Trophoblast cell (in vitro differentiated cells and primary cell): ENCODE results near the gene PUM2. TPM values are rescaled to one million over a fixed set of nuclear protein-coding genes. Genes with fewer than 3 reads are reported as not detected.
A peak's percentile ranks its signal among the peaks of the same experiment; 100 is the strongest.

ENCODE experiments used
- DNase-seq, 2 donors: peaks; one replicate each; pipeline ENCODE4 v3.0.0-alpha.2; 2016
- H2AFZ ChIP-seq: 2 replicates; pipeline ENCODE4 v1.6.1; 2013; ENCODE audit warnings: low read length, moderate library complexity, mild to moderate bottlenecking; ENCODE audit not compliant: insufficient read depth, poor library complexity
- H2AK5ac ChIP-seq: 2 replicates; pipeline ENCODE4 v1.6.1; 2013; ENCODE audit warnings: mild to moderate bottlenecking, low read length
- H2BK120ac ChIP-seq: 2 replicates; pipeline ENCODE4 v1.6.1; 2013; ENCODE audit warnings: low read length, mild to moderate bottlenecking, moderate library complexity; ENCODE audit not compliant: insufficient read depth, poor library complexity
- H2BK12ac ChIP-seq: 2 replicates; pipeline ENCODE4 v1.6.1; 2013; ENCODE audit warnings: mild to moderate bottlenecking, low read length, moderate library complexity
- H2BK5ac ChIP-seq: 2 replicates; pipeline ENCODE4 v1.6.1; 2013; ENCODE audit warnings: low read length, low read depth, moderate library complexity, mild to moderate bottlenecking; ENCODE audit not compliant: poor library complexity
- H3K14ac ChIP-seq: 2 replicates; pipeline ENCODE4 v1.6.1; 2013; ENCODE audit warnings: mild to moderate bottlenecking, low read length
- H3K18ac ChIP-seq: 2 replicates; pipeline ENCODE4 v1.6.1; 2013; ENCODE audit warnings: mild to moderate bottlenecking, low read length
- H3K23ac ChIP-seq: 2 replicates; pipeline ENCODE4 v1.6.1; 2013; ENCODE audit warnings: low read length
- H3K27ac ChIP-seq: 2 replicates; pipeline ENCODE4 v1.5.1; 2013; ENCODE audit warnings: low read depth, mild to moderate bottlenecking, inconsistent platforms, low read length, moderate library complexity
- H3K27me3 ChIP-seq: 2 replicates; pipeline ENCODE4 v1.6.1; 2013; ENCODE audit warnings: inconsistent platforms, mild to moderate bottlenecking, low read length, moderate library complexity; ENCODE audit not compliant: insufficient read depth
- H3K36me3 ChIP-seq, 2 experiments: 1 replicate in 1 of 2; 2 replicates in 1 of 2; pipeline ENCODE4 v1.6.1; 2013; ENCODE audit warnings: low read length in 2 of 2, mild to moderate bottlenecking in 2 of 2, moderate library complexity in 1 of 2; ENCODE audit not compliant: insufficient read depth in 2 of 2, control insufficient read depth in 1 of 2
- H3K4ac ChIP-seq: 2 replicates; pipeline ENCODE4 v1.6.1; 2013; ENCODE audit warnings: low read depth, mild to moderate bottlenecking, low read length, moderate library complexity
- H3K4me1 ChIP-seq, 2 experiments: 1 replicate in 1 of 2; 2 replicates in 1 of 2; pipeline ENCODE4 v1.6.1; 2013; ENCODE audit warnings: low read length in 2 of 2, mild to moderate bottlenecking in 2 of 2, moderate library complexity in 1 of 2; ENCODE audit not compliant: insufficient read depth in 2 of 2, control insufficient read depth in 1 of 2
- H3K4me2 ChIP-seq: 2 replicates; pipeline ENCODE4 v1.6.1; 2013; ENCODE audit warnings: inconsistent platforms, mild to moderate bottlenecking, low read length, moderate library complexity
- H3K4me3 ChIP-seq: 2 replicates; pipeline ENCODE4 v1.5.1; 2013; ENCODE audit warnings: mild to moderate bottlenecking, low read depth, low read length, inconsistent platforms
- H3K79me1 ChIP-seq: one replicate; pipeline ENCODE4 v1.6.1; 2013; ENCODE audit warnings: low read length
- H3K79me2 ChIP-seq: 2 replicates; pipeline ENCODE4 v1.6.1; 2013; ENCODE audit warnings: low read length, mild to moderate bottlenecking; ENCODE audit not compliant: control insufficient read depth, insufficient read depth, poor library complexity
- H3K9ac ChIP-seq: 2 replicates; pipeline ENCODE4 v1.6.1; 2013; ENCODE audit warnings: mild to moderate bottlenecking, low read length
- H3K9me3 ChIP-seq: 2 replicates; pipeline ENCODE4 v1.6.1; 2013; ENCODE audit warnings: low read depth, mild to moderate bottlenecking, control low read depth, inconsistent platforms, low read length; ENCODE audit not compliant: insufficient read depth
- H4K12ac ChIP-seq: 2 replicates; pipeline ENCODE4 v1.6.1; 2013; ENCODE audit warnings: low read depth, mild to moderate bottlenecking, low read length, moderate library complexity
- H4K8ac ChIP-seq: 2 replicates; pipeline ENCODE4 v1.6.1; 2013; ENCODE audit warnings: low read depth, mild to moderate bottlenecking, low read length, moderate library complexity
- H4K91ac ChIP-seq: one replicate; pipeline ENCODE4 v1.6.1; 2013; ENCODE audit warnings: low read depth, mild to moderate bottlenecking, low read length, moderate library complexity
- WGBS: extraction: QIAGEN DNeasy Blood & Tissue Kit; methylation state at CpG from one replicate; pipeline ENCODE4 v1.1.7; 2013; ENCODE audit warnings: missing lambda C conversion rate; ENCODE audit not compliant: insufficient read length, insufficient coverage; ENCODE audit errors: extremely low coverage; 5-methylcytosine and 5-hydroxymethylcytosine counted together
- polyA plus RNA-seq: library from polyadenylated mRNA; stranded (reverse); fragments of 200-250 nt; gene quantifications from 2 replicates; pipeline ENCODE4 v1.2.3, GENCODE V29; 2013

The PUM2 gene, protein sequence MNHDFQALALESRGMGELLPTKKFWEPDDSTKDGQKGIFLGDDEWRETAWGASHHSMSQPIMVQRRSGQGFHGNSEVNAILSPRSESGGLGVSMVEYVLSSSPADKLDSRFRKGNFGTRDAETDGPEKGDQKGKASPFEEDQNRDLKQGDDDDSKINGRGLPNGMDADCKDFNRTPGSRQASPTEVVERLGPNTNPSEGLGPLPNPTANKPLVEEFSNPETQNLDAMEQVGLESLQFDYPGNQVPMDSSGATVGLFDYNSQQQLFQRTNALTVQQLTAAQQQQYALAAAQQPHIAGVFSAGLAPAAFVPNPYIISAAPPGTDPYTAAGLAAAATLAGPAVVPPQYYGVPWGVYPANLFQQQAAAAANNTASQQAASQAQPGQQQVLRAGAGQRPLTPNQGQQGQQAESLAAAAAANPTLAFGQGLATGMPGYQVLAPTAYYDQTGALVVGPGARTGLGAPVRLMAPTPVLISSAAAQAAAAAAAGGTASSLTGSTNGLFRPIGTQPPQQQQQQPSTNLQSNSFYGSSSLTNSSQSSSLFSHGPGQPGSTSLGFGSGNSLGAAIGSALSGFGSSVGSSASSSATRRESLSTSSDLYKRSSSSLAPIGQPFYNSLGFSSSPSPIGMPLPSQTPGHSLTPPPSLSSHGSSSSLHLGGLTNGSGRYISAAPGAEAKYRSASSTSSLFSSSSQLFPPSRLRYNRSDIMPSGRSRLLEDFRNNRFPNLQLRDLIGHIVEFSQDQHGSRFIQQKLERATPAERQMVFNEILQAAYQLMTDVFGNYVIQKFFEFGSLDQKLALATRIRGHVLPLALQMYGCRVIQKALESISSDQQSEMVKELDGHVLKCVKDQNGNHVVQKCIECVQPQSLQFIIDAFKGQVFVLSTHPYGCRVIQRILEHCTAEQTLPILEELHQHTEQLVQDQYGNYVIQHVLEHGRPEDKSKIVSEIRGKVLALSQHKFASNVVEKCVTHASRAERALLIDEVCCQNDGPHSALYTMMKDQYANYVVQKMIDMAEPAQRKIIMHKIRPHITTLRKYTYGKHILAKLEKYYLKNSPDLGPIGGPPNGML
- polyA plus RNA-seq = 48.9 and 50.0 TPM in 2 replicates

DNA sequence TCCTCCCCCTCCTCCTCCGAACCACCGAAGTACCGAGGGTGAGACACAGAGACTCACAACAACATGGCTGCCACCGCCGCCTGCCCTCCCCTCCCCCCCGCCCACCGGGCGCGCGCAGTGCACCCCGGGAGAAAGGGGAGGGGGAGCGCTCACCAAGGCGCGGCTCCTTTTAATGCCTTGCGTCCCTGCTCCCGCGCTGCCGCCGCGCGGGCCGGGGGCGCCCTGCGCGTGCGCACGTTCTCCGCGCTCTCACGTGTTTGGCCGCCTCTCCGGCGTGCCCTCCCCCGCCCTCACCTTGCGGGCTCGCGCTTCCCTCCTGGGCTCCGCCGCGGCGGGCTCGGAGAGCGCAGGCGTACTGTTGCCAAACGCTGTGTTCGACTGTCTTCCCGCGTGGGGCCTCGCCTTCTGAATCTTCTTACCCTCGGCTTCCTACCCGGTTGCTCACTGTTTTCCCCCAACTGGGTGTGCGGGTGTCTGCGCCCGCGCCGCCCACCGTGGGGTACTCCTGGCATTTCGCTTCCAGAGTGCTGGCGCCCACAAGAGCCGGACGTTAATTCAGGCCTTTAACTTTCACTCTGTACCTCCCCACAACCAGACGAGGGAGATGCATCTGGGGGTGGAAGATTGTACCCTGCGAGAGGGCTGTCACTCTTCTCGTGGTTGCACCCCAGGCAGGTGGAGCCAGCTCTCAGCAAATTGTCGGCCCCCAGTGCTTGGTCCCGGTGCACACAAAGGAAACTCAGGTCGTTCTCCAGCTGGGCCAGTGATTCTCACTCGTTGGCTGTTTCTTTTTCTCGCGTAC, at the start of gene PUM2:
Gene PUM2 (minus strand): TSS at position 92 of the 802 bp plus-strand sequence. CDS start 23,484 bp downstream, outside the sequence.
- peak within 1 kb of the TSS; percentile 100 for H4K8ac ChIP-seq
- peak within 1 kb of the TSS; percentile 100 for H4K91ac ChIP-seq
- H3K4me3 ChIP-seq = peak within 1 kb of the TSS; percentile 99
- H3K14ac ChIP-seq = peak within 1 kb of the TSS; percentile 100
- H3K27ac ChIP-seq = peak within 1 kb of the TSS; percentile 100
- peak within 1 kb of the TSS; percentile 100 for H3K9ac ChIP-seq
- H2AFZ ChIP-seq = peak within 1 kb of the TSS; percentile 98
- peak within 1 kb of the TSS; percentile 88 for H2BK12ac ChIP-seq
- H3K79me1 ChIP-seq = peaks cover 15% of the 10 kb centered on the region
- H3K4me1 ChIP-seq = peaks cover 9 to 18% of the 10 kb centered on the region in 2 experiments
- H3K23ac ChIP-seq = no peak within 1 kb of the TSS
- H3K79me2 ChIP-seq = peaks cover 21% of the 10 kb centered on the region
- H3K9me3 ChIP-seq = no peaks in the 10 kb centered on the region
- no peaks in the 10 kb centered on the region for H3K36me3 ChIP-seq
- peak within 1 kb of the TSS; percentile 100 for H2AK5ac ChIP-seq
- WGBS = 50% methylated on average over 1 of the region's 70 CpGs
- no peaks in the 10 kb centered on the region for H3K27me3 ChIP-seq
- H2BK5ac ChIP-seq = peak within 1 kb of the TSS; percentile 100
- peak within 1 kb of the TSS; percentile 84 for H3K4ac ChIP-seq
- DNase-seq = peak; percentile 97 to 98
- H2BK120ac ChIP-seq = peak within 1 kb of the TSS; percentile 100
- peak within 1 kb of the TSS; percentile 100 for H4K12ac ChIP-seq
- peak within 1 kb of the TSS; percentile 100 for H3K18ac ChIP-seq
- H3K4me2 ChIP-seq = peak within 1 kb of the TSS; percentile 88

DNA sequence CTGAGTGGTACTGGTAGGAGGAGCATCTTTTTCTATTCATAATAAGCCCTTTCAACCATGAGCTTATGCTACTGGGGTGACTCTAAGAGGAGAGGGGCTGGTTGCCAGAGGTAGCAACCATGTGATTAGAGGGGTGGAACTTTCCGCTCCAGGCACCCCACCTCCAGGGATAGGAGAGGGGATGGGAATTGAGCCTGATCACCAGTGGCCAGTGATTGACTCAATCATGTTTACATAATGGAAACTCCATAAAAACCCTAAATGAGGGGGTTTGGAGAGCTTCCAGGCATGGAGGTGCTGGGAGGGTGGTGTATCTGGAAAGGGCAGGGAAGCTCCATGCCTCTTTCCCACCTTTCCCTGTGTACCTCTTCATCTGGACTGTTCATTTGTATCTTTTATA, 49.7 kb upstream of the PUM2 start:
- Histone ChIP-seq H3K36me3 (no peaks in the 10 kb centered on the region), H3K79me2 (no peaks in the 10 kb centered on the region), H2AFZ (no peak overlapping the region), H4K12ac (no peak overlapping the region), H3K4me2 (no peak overlapping the region), H3K9ac (no peak overlapping the region), H3K9me3 (no peaks in the 10 kb centered on the region), H3K4ac (no peak overlapping the region), H3K27ac (no peak overlapping the region), H2BK5ac (no peak overlapping the region), H2AK5ac (no peak overlapping the region), H2BK120ac (no peak overlapping the region), H3K14ac (no peak overlapping the region), H3K4me3 (no peak overlapping the region), H3K4me1 (no peaks in the 10 kb centered on the region), H3K79me1 (no peaks in the 10 kb centered on the region), H3K23ac (no peak overlapping the region), H4K91ac (no peak overlapping the region), H2BK12ac (no peak overlapping the region), H4K8ac (no peak overlapping the region), H3K18ac (no peak overlapping the region), H3K27me3 (no peaks in the 10 kb centered on the region)
- WGBS = no CpG with 5 or more reads among the region's 1 CpG
- DNase-seq = no peak

DNA sequence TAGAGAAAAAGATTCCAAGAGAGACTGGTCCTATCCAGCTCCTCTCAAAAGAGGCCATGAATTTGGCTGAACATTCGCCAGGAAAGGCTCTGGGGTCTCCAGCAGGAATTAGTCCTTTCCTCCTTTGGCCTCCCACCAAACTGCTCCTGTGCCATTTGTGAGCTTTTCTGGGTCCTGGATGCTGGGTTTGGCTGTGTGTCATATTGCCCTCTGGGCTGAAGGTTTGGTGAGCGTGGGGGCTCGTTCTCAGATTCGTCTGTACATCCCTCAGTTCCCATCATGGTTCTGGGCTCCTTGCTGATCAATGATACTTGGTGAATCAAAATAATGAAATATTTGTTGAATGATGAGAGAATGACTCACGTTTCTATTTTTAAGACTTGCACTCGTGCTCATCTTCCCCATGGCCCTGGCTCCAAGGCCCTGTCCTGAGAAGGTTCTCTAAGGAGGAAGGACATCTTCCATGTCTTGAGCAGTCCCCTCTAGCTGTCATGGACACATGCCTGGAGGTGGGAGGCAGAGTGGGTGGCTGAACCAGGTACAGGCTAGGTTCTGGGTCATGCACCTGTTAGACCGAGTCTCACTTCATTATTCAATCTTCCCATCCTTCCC, 48.4 kb upstream of the PUM2 start:
- no peak overlapping the region for H3K4me3 ChIP-seq
- no peak overlapping the region for H4K91ac ChIP-seq
- no peaks in the 10 kb centered on the region for H3K4me1 ChIP-seq
- no peaks in the 10 kb centered on the region for H3K9me3 ChIP-seq
- H2AK5ac ChIP-seq = no peak overlapping the region
- H2AFZ ChIP-seq = no peak overlapping the region
- no peak overlapping the region for H3K14ac ChIP-seq
- no peaks in the 10 kb centered on the region for H3K36me3 ChIP-seq
- no peak overlapping the region for H4K8ac ChIP-seq
- H3K79me1 ChIP-seq = no peaks in the 10 kb centered on the region
- no peak overlapping the region for H2BK120ac ChIP-seq
- H3K9ac ChIP-seq = no peak overlapping the region
- H3K18ac ChIP-seq = no peak overlapping the region
- H3K27me3 ChIP-seq = no peaks in the 10 kb centered on the region
- no peak overlapping the region for H2BK5ac ChIP-seq
- no peak overlapping the region for H2BK12ac ChIP-seq
- H3K27ac ChIP-seq = no peak overlapping the region
- H3K4ac ChIP-seq = no peak overlapping the region
- H3K79me2 ChIP-seq = no peaks in the 10 kb centered on the region
- H4K12ac ChIP-seq = no peak overlapping the region
- no CpG with 5 or more reads among the region's 7 CpGs for WGBS
- H3K23ac ChIP-seq = no peak overlapping the region
- DNase-seq = no peak
- no peak overlapping the region for H3K4me2 ChIP-seq
